IPS-NIHi7 (cell line): ENCODE results near the gene TJP1.
"Not testable (repeated sequence)": the region's sequence is repeated elsewhere in the genome, so short reads cannot be mapped to it uniquely, and the experiment has no call there.

Source experiments
- DNase-seq: peaks from one replicate; pipeline ENCODE4 v3.0.0; 2012; ENCODE audit warnings: mixed read lengths; ENCODE audit errors: extremely low spot score

The TJP1 gene

GRCh38 chr15:29799859-29800258 is 22.4 kb downstream of the TJP1 start:
- no peak for DNase-seq

DNA sequence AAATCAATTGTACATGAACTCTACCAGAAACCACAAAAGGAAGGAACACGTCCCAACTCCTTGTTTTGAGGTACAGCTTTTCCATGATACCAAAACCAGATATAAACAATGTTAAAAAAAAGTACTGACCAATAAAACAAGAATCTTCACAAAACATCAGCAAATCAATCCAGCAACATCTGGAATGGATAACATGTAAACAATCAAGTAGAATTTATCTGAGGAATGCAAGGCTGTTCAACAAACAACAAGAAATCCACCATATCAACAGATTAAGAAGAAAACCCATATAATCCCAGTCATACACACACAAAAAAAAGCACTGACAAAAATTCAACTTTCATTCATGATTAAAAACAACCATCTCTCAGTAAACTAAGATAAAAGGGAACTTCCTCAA is 26.7 kb downstream of the TJP1 start:
- DNase-seq: no peak

DNA sequence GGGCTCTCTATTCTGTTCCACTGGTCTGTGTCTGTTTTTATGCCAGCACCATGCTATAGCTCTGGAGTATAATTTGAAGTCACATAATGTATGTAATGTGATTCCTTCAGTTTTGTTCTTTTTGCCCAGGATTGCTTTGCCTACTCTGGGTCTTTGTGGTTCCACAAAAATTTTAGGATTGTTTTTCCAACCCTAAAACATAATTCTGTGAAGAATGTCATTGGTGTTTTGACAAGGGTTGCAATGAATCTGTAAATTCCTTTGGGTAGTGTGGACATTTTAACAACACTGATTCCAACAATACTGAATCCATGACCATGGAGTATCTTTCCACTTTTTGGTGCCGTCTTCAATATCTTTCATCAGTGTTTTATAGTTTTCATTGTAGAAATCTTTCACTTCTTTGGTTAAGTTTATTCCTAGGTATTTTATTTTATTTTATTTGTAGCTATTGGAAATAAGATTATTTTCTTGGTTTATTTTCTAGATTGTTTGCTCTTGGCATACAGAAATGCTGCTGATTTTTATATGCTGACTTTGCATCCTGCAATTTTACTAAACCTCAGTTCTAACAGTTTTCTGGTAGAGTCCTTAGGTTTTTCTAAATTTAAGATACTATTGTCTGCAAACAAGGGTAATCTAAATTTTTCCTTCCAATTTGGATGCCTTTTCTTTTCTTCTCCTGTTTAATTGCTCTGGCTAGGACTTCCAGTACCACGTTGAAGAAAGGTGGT is 29.7 kb downstream of the TJP1 start:
- no peak for DNase-seq

- no peak for DNase-seq
Measured at GRCh38 chr15:29790607-29791006, 31.7 kb downstream of the TJP1 start.

- no peak for DNase-seq
Measured at GRCh38 chr15:29789871-29790270, 32.4 kb downstream of the TJP1 start.

- no peak for DNase-seq
Measured at GRCh38 chr15:29788433-29789034, 33.7 kb downstream of the TJP1 start.

DNA sequence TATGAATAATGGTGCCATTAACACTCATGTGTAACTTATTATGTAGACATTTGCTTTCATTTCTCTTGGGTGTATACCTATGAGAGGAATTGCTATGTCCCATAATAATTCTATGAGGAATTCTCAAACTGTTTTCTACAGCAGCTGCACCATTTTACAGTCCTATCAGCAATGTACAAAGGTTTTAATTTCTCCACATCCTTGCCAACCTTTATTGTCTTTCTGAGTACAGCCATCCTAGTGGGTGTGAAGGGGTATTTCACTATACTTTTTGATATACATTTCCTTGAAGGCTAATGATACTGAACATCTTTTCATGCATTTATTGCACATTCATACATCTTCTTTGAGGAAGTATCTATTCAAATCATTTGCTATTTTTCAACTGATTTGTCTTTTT is 34.5 kb downstream of the TJP1 start:
- DNase-seq: no peak

- DNase-seq: no peak
Measured at GRCh38 chr15:29785642-29786041, 36.6 kb downstream of the TJP1 start.

DNA sequence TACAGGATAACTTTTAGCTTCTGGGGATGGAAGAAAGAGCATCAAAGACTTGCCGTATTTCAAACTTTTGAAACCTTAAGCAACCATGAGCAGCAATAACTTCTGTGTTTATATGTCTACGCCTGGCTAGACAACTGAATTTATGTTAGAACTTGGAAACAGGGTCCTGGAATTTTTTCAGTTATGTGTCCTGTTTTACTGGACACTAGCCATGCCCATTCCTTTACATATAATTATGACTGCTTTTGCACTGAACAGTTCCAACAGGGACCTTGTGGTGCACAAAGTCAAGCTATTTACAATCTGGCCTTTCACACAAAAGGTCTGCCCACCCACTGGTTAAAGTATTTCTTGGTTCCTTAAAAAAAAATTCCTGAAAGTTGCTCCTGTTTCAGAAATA is 37.1 kb downstream of the TJP1 start:
- no peak for DNase-seq

DNA sequence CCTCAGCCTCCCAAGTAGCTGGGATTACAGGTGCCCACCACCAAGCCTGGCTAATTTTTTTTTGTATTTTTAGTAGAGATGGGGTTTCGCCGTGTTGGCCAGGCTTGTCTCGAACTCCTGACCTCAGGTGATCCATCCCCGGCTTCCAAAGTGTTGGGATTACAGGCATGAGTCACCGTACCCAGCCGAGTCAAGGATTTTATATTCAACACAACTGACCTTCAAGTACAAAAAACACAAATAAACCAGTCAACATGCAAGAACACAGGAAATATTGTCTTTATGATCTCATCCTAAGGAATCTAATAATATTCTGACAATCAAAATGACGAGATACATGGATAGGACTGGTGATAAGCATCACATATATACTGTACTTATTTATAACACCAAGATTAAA is 37.9 kb downstream of the TJP1 start:
- no peak for DNase-seq

GRCh38 chr15:29782816-29783215 is 39.5 kb downstream of the TJP1 start:
- not testable (repeated sequence) for DNase-seq

GRCh38 chr15:29778382-29778781 is 43.9 kb downstream of the TJP1 start:
- no peak for DNase-seq

GRCh38 chr15:29776859-29777258 is 45.4 kb downstream of the TJP1 start:
- DNase-seq: no peak

- DNase-seq: no peak
Measured at GRCh38 chr15:29774900-29775299, 47.4 kb downstream of the TJP1 start.

GRCh38 chr15:29773816-29774215 is 48.5 kb downstream of the TJP1 start:
- DNase-seq: no peak

DNA sequence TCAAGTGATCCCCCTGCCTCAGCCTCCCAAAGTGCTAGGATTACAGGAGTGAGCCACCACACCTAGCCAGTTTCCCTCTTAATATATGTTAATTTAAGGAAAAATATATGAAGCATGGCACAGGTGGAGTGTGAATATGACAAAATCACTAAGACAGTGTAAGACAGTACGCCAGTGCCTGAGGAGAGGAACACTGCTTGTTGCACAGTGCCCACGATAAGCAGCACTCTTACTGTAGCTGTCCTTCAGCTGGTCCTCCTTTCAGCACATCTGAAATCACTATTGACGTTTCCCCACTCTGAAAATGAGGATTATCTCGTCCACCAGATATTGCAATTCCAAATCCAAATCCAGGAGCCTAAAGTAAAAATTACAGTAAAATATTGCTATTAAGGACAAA is 49.3 kb downstream of the TJP1 start:
- DNase-seq: no peak

GRCh38 chr15:29770796-29771195 is 51.5 kb downstream of the TJP1 start:
- no peak for DNase-seq

DNA sequence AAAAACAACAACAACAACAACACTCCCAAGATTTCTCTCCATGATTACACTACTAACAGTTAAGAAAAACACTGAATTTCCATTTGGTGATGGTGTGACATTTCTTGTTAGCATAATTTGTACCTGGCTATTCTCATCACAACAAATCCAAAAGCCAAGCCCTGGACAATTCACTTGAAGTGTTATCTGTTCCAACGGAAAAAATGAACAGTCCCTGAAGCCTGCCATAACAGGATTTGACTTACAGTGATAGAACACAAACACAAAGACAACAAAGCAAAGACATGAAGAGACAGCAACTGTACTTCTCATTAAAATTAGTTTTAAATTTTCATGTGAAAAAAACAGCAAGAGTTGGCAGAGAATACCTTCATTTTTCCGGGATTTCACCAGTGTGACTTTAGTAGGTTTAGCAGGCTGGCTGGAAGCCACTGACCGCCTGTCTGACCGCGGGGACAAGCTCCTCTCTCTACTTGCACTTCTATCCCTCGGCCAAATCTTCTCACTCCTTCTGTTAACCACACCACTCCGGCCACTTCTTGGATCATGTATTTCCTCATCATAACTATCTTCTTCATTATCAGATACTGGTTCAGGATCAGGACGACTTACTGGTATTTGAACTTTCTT is 56.3 kb downstream of the TJP1 start:
- DNase-seq: no peak

- no peak for DNase-seq
Measured at GRCh38 chr15:29765234-29765841, 56.9 kb downstream of the TJP1 start.

DNA sequence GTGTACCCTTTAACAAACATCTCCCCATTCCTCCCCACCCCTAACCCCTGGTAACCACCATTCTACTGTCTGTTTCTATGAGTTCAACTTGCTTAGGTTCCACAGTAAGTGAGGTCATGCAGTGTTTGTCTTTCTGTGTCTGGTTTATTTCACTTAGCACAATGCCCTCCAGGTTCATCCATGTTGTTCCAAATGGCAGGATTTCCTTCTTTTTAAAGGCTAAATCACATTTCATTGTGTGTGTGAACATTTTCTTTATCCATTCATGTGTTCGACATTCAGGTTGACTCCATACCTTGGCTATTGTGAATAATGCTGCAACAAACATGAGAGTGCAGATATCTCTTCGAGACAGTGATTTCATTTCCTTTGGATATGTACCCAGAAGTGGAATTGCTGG is 62.7 kb downstream of the TJP1 start:
- DNase-seq: no peak

- DNase-seq: no peak
Measured at GRCh38 chr15:29756358-29757267, 65.7 kb downstream of the TJP1 start.

- DNase-seq: not testable (repeated sequence)
Measured at GRCh38 chr15:29754009-29754408, 68.3 kb downstream of the TJP1 start.
